Transverse colon (tissue), 4 donors: ENCODE results near the gene JMJD1C. TPM values are rescaled to one million over a fixed set of nuclear protein-coding genes. Genes with fewer than 3 reads are reported as not detected.
A peak's percentile ranks its signal among the peaks of the same experiment; 100 is the strongest.

Source experiments
- DNase-seq: peaks from one replicate; pipeline ENCODE4 v3.0.0-alpha.2; 2019
- H3K27ac ChIP-seq, 4 donors: fragments of 200-600 bp; sonication (generic); 2 replicates each; pipeline ENCODE4 v1.5.1; 2016 to 2018; ENCODE audit warnings: inconsistent platforms in 4 of 4
- H3K27me3 ChIP-seq: fragments of 200-600 bp; sonication (generic); 2 replicates; pipeline ENCODE4 v1.5.1; 2017; ENCODE audit warnings: inconsistent platforms
- H3K36me3 ChIP-seq, 4 donors: fragments of 200-600 bp; sonication (generic); 2 replicates each; pipeline ENCODE4 v1.5.1; 2017 to 2019; ENCODE audit warnings: inconsistent platforms in 4 of 4
- H3K4me1 ChIP-seq, 4 donors: fragments of 200-600 bp; sonication (generic); 2 replicates each; pipeline ENCODE4 v1.5.1; 2017 to 2020; ENCODE audit warnings: inconsistent platforms in 4 of 4
- H3K4me3 ChIP-seq, 4 donors: fragments of 200-600 bp; sonication (generic); 1 replicate in 1 of 4; 2 replicates in 3 of 4; pipeline versions ENCODE4 v1.5.1 to v1.6.1; 2017 to 2019; ENCODE audit warnings: inconsistent platforms in 4 of 4
- H3K9me3 ChIP-seq, 2 donors: fragments of 200-600 bp; sonication (generic); 2 replicates each; pipeline ENCODE4 v1.5.1; 2017 to 2019; ENCODE audit warnings: inconsistent platforms in 2 of 2
- EP300 ChIP-seq: sonication (generic); formaldehyde crosslinking; IDR thresholded peaks from one replicate; pipeline ENCODE4 v1.6.1; 2017; ENCODE audit warnings: antibody characterized with exemption, low read depth
- POLR2A ChIP-seq: fragments of 450-650 bp; IDR thresholded peaks from one replicate; pipeline ENCODE4 v1.6.1; 2016; ENCODE audit warnings: antibody characterized with exemption, mild to moderate bottlenecking, moderate library complexity
- POLR2AphosphoS5 ChIP-seq, 3 donors: sonication (generic); formaldehyde crosslinking; IDR thresholded peaks; one replicate each; pipeline ENCODE4 v1.6.1; 2016; ENCODE audit warnings: antibody characterized with exemption in 3 of 3
- WGBS, 2 donors: methylation state at CpG; one replicate each; pipeline ENCODE4 v1.1.5; 2018; ENCODE audit warnings: low coverage in 1 of 2; 5-methylcytosine and 5-hydroxymethylcytosine counted together
- in situ Hi-C, 4 donors: fragments of 200-750 bp; cut with MboI; loops; one replicate each; pipeline versions ENCODE4 v1.15.0 to v1.15.1; 2017; ENCODE audit warnings: low sequenced_read_pairs in 3 of 4, low pct_ligation_motif_present in 1 of 4, low pct_unique_long_range_greater_than_20kb in 1 of 4
- intact Hi-C: fragments of 100-400 bp; cut with DNase I; formaldehyde crosslinking; loops from one replicate; pipeline ENCODE4 v1.15.1; 2023; ENCODE audit warnings: low total_unique reads
- total RNA-seq, 4 donors: library from RNA; depleted of rRNA; stranded (reverse); fragments of >200 nt; gene quantifications; one replicate each; pipeline ENCODE4 v1.1.0, GENCODE V29; 2016
- TF ChIP-seq, protein P1 (sequence below), 5 experiments: fragments of 200-600 bp in 3 of 5; fragments of 450-650 bp in 2 of 5; sonication (generic) in 3 of 5; IDR thresholded peaks; 1 replicate in 2 of 5; 2 replicates in 3 of 5; pipeline ENCODE4 v1.5.1; 2016 to 2017; ENCODE audit warnings: antibody characterized with exemption in 5 of 5, inconsistent platforms in 3 of 5, mild to moderate bottlenecking in 2 of 5, moderate library complexity in 1 of 5

Gene JMJD1C
- total RNA-seq, 4 donors from 2014 or later = 56.7 to 128 (median 78.9) TPM

GRCh38 chr10:63165249-63165648, 300.5 kb downstream of the JMJD1C start:
- in situ Hi-C loops = loop anchor here in 3 of 4 donors (5.0 to 25.0 kb wide), 2 partner anchors 353 to 557 kb away; partner anchors contain the start of genes ADO (in 2 of the 3) and EGR2 (in 2 of the 3)
- TF ChIP-seq EP300 = no peak
- TF ChIP-seq POLR2A = no peak
- no peak for TF ChIP-seq POLR2AphosphoS5 (IDR thresholded peaks at IDR 0.05)
- TF ChIP-seq, protein P1, sequence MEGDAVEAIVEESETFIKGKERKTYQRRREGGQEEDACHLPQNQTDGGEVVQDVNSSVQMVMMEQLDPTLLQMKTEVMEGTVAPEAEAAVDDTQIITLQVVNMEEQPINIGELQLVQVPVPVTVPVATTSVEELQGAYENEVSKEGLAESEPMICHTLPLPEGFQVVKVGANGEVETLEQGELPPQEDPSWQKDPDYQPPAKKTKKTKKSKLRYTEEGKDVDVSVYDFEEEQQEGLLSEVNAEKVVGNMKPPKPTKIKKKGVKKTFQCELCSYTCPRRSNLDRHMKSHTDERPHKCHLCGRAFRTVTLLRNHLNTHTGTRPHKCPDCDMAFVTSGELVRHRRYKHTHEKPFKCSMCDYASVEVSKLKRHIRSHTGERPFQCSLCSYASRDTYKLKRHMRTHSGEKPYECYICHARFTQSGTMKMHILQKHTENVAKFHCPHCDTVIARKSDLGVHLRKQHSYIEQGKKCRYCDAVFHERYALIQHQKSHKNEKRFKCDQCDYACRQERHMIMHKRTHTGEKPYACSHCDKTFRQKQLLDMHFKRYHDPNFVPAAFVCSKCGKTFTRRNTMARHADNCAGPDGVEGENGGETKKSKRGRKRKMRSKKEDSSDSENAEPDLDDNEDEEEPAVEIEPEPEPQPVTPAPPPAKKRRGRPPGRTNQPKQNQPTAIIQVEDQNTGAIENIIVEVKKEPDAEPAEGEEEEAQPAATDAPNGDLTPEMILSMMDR (IDR thresholded peaks at IDR 0.05) = no peak
- H3K27ac ChIP-seq = no peak overlapping the region
- no peak for DNase-seq
- H3K27me3 ChIP-seq = no peaks in the 10 kb centered on the region
- 92 to 95% methylated on average over 6 to 7 of the region's 7 CpGs for WGBS, 2 donors
- no peaks in the 10 kb centered on the region for H3K4me1 ChIP-seq
- H3K36me3 ChIP-seq = peaks cover 0 to 3% (median 0%) of the 10 kb centered on the region in 4 donors
- no peaks in the 10 kb centered on the region for H3K9me3 ChIP-seq
- H3K4me3 ChIP-seq = no peak overlapping the region
- intact Hi-C loops = loop anchor here (10.0 kb wide), 1 partner anchor 660 kb away; no protein-coding TSS in a partner anchor

DNA sequence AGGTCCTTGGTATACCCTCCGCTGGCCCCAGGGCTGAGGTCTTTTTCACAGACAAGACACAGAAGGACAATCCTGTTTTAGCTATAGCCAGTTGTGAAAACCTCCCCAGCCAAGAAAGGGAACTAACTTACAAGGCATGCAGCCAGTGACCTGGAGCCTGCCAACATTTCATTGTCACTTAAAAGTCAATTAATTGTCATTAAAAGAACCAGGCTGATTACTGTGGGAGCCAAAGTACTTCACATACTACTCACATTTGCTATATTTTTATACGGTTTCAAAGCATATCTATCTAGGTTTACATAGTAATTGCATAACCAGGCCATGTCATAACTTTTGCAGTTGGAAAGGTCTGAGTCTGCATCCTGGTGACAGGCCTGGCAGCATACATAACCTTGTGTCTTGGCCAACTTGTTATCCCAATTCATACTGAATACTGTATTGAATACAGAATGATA, 301.6 kb downstream of the JMJD1C start:
- Histone ChIP-seq H3K4me3 (no peak overlapping the region), H3K36me3 (no peaks in the 10 kb centered on the region), H3K4me1 (no peaks in the 10 kb centered on the region), H3K27me3 (no peaks in the 10 kb centered on the region), H3K9me3 (no peaks in the 10 kb centered on the region), H3K27ac (no peak overlapping the region)
- WGBS, 2 donors = 43 to 69% methylated on average over 1 to 2 of the region's 2 CpGs
- no peak for DNase-seq
- TF ChIP-seq POLR2A (no peak), POLR2AphosphoS5 (IDR thresholded peaks at IDR 0.05) (no peak), EP300 (no peak)
- TF ChIP-seq, protein P1 (IDR thresholded peaks at IDR 0.05) = no peak
- in situ Hi-C loops = loop anchor here in 2 of 4 donors (25.0 kb wide), 1 partner anchor 352 kb away; the partner anchor contains the start of genes ADO (in 2 of the 2) and EGR2 (in 2 of the 2)
- intact Hi-C loops = loop anchor here (10.0 kb wide), 1 partner anchor 661 kb away; no protein-coding TSS in a partner anchor

GRCh38 chr10:63161592-63161991, 304.2 kb downstream of the JMJD1C start:
- Histone ChIP-seq H3K4me3 (no peak overlapping the region), H3K27me3 (no peaks in the 10 kb centered on the region), H3K36me3 (no peaks in the 10 kb centered on the region), H3K27ac (no peak overlapping the region), H3K9me3 (no peaks in the 10 kb centered on the region), H3K4me1 (peaks cover under 1 to 5% (median 4%) of the 10 kb centered on the region in 4 donors)
- in situ Hi-C loops (loop anchor here in 2 of 4 donors (25.0 kb wide), 1 partner anchor 349 kb away; the partner anchor contains the start of genes ADO (in 2 of the 2) and EGR2 (in 2 of the 2)), intact Hi-C loops (loop anchor here (10.0 kb wide), 1 partner anchor 663 kb away; no protein-coding TSS in a partner anchor)
- DNase-seq = no peak
- WGBS, 2 donors = 31 to 38% methylated on average over 2 of the region's 2 CpGs
- no peak for TF ChIP-seq POLR2A
- no peak for TF ChIP-seq EP300
- TF ChIP-seq POLR2AphosphoS5 (IDR thresholded peaks at IDR 0.05) = no peak
- TF ChIP-seq, protein P1 (IDR thresholded peaks at IDR 0.05) = no peak

GRCh38 chr10:63157845-63158624, 307.7 kb downstream of the JMJD1C start:
- H3K27ac ChIP-seq = no peak overlapping the region
- H3K27me3 ChIP-seq = no peaks in the 10 kb centered on the region
- DNase-seq = no peak
- H3K36me3 ChIP-seq = peaks cover 0 to 6% (median 0%) of the 10 kb centered on the region in 4 donors
- H3K9me3 ChIP-seq = no peaks in the 10 kb centered on the region
- H3K4me1 ChIP-seq = peaks cover 16 to 30% (median 18%) of the 10 kb centered on the region in 4 donors
- H3K4me3 ChIP-seq = no peak overlapping the region
- intact Hi-C loops = loop anchor here (5.0 to 10.0 kb wide), 3 partner anchors 353 to 721 kb away; partner anchors contain the start of gene ADO
- TF ChIP-seq, protein P1 (IDR thresholded peaks at IDR 0.05) = peak; percentile 74 to 83 (median 79)
- no peak for TF ChIP-seq EP300
- WGBS, 2 donors = 49 to 51% methylated on average over 2 to 3 of the region's 3 CpGs
- in situ Hi-C loops = loop anchor here in 2 of 4 donors (25.0 kb wide), 1 partner anchor 346 kb away; the partner anchor contains the start of genes ADO (in 2 of the 2) and EGR2 (in 2 of the 2)
